Osteoblast (primary cell): ENCODE data around the gene SHISA8. TPM values are rescaled to one million over a fixed set of nuclear protein-coding genes. Genes with fewer than 3 reads are reported as not detected.

Experiments used
- DNase-seq: peaks from one replicate; pipeline ENCODE4 v3.0.0; 2011; ENCODE audit warnings: low spot score, mixed read lengths; ENCODE audit not compliant: insufficient read length; ENCODE audit errors: missing footprints
- H2AFZ ChIP-seq: 2 replicates; pipeline ENCODE4 v1.6.0; 2011; ENCODE audit warnings: mild to moderate bottlenecking, low read length
- H3K27ac ChIP-seq: 2 replicates; pipeline ENCODE4 v1.5.1; 2011; ENCODE audit warnings: mild to moderate bottlenecking, low read depth, low read length, moderate library complexity
- H3K27me3 ChIP-seq: 2 replicates; pipeline ENCODE4 v1.6.0; 2012; ENCODE audit warnings: mild to moderate bottlenecking, control low read depth, inconsistent platforms, low read length, moderate library complexity; ENCODE audit not compliant: insufficient read depth
- H3K36me3 ChIP-seq: 2 replicates; pipeline ENCODE4 v1.5.1; 2011; ENCODE audit warnings: mild to moderate bottlenecking, low read length, control low read depth, moderate library complexity; ENCODE audit not compliant: insufficient read depth
- H3K4me1 ChIP-seq: 2 replicates; pipeline ENCODE4 v1.5.1; 2011; ENCODE audit warnings: mild to moderate bottlenecking, low read length, control low read depth, moderate library complexity; ENCODE audit not compliant: insufficient read depth
- H3K4me2 ChIP-seq: 2 replicates; pipeline ENCODE4 v1.6.0; 2011; ENCODE audit warnings: mild to moderate bottlenecking, low read length; ENCODE audit not compliant: insufficient read depth
- H3K4me3 ChIP-seq: fragments of 200-600 bp; sonication (generic); 3 replicates; pipeline ENCODE4 v1.5.1; 2012; ENCODE audit warnings: mild to moderate bottlenecking, low read length, inconsistent platforms; ENCODE audit not compliant: insufficient read depth
- H3K79me2 ChIP-seq: 2 replicates; pipeline ENCODE4 v1.6.0; 2012; ENCODE audit warnings: mild to moderate bottlenecking, low read length, control low read depth, inconsistent platforms; ENCODE audit not compliant: insufficient read depth
- H3K9me3 ChIP-seq: 2 replicates; pipeline ENCODE4 v1.5.1; 2011; ENCODE audit warnings: low read depth, low read length, control low read depth
- H4K20me1 ChIP-seq: 2 replicates; pipeline ENCODE4 v1.6.0; 2012; ENCODE audit warnings: mild to moderate bottlenecking, low read length, control low read depth; ENCODE audit not compliant: insufficient read depth
- CTCF ChIP-seq: IDR thresholded peaks from 2 replicates; pipeline ENCODE4 v1.5.1; 2011; ENCODE audit warnings: mild to moderate bottlenecking, low read depth, low read length, moderate library complexity; ENCODE audit errors: extremely low read depth
- total RNA-seq: library from RNA; depleted of rRNA; stranded (reverse); fragments of >200 nt; gene quantifications from 2 replicates; pipeline ENCODE4 v1.2.3, GENCODE V29; 2012

SHISA8 gene
- total RNA-seq, 1 donor = not detected

- TF ChIP-seq CTCF = peak; percentile 91
- Histone ChIP-seq H3K27ac (peak overlapping the region; percentile 81), H3K36me3 (peaks cover 4% of the 10 kb centered on the region), H4K20me1 (peaks cover 5% of the 10 kb centered on the region), H2AFZ (peak overlapping the region; percentile 58), H3K4me3 (no peak overlapping the region), H3K9me3 (no peaks in the 10 kb centered on the region), H3K4me2 (peak overlapping the region; percentile 45), H3K79me2 (peaks cover 6% of the 10 kb centered on the region), H3K27me3 (no peaks in the 10 kb centered on the region), H3K4me1 (peaks cover 26% of the 10 kb centered on the region)
- DNase-seq = peak; percentile 97
These were observed 26.2 kb upstream of the SHISA8 start for GRCh38 chr22:41940832-41941765.

GRCh38 chr22:41939981-41940831 is 25.3 kb upstream of the SHISA8 start:
- peaks cover 4% of the 10 kb centered on the region for H3K36me3 ChIP-seq
- DNase-seq = no peak
- H3K27ac ChIP-seq = peak overlapping the region; percentile 81
- H3K79me2 ChIP-seq = no peaks in the 10 kb centered on the region
- H3K4me1 ChIP-seq = peaks cover 19% of the 10 kb centered on the region
- no peaks in the 10 kb centered on the region for H3K27me3 ChIP-seq
- H3K4me3 ChIP-seq = no peak overlapping the region
- no peak overlapping the region for H2AFZ ChIP-seq
- no peak overlapping the region for H3K4me2 ChIP-seq
- peaks cover 5% of the 10 kb centered on the region for H4K20me1 ChIP-seq
- no peaks in the 10 kb centered on the region for H3K9me3 ChIP-seq
- TF ChIP-seq CTCF = no peak

DNA sequence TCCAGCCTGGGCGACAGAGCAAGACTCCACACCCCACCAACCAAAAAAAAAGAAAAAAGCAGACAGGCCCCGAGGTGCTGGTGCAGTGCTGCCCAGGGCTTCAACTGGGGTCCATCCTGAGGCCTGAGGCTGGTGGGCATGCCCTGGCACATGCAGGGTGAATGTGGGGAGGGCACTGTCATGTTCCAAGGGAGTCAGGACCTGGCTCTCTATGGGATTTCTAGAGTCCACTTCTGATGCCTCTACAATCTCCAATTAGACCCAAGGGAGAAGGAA is 22.0 kb upstream of the SHISA8 start:
- peaks cover 5% of the 10 kb centered on the region for H4K20me1 ChIP-seq
- H3K4me1 ChIP-seq = peaks cover 12% of the 10 kb centered on the region
- H3K4me2 ChIP-seq = no peak overlapping the region
- no peaks in the 10 kb centered on the region for H3K9me3 ChIP-seq
- H3K79me2 ChIP-seq = no peaks in the 10 kb centered on the region
- DNase-seq = no peak
- no peaks in the 10 kb centered on the region for H3K36me3 ChIP-seq
- H3K27ac ChIP-seq = no peak overlapping the region
- H3K4me3 ChIP-seq = no peak overlapping the region
- H2AFZ ChIP-seq = no peak overlapping the region
- no peaks in the 10 kb centered on the region for H3K27me3 ChIP-seq
- no peak for TF ChIP-seq CTCF

- H3K4me3 ChIP-seq = no peak overlapping the region
- H4K20me1 ChIP-seq = no peaks in the 10 kb centered on the region
- H3K9me3 ChIP-seq = no peaks in the 10 kb centered on the region
- no peak overlapping the region for H3K27ac ChIP-seq
- H3K79me2 ChIP-seq = no peaks in the 10 kb centered on the region
- no peak overlapping the region for H3K4me2 ChIP-seq
- no peaks in the 10 kb centered on the region for H3K36me3 ChIP-seq
- no peak overlapping the region for H2AFZ ChIP-seq
- H3K4me1 ChIP-seq = peaks cover 2% of the 10 kb centered on the region
- H3K27me3 ChIP-seq = no peaks in the 10 kb centered on the region
- no peak for TF ChIP-seq CTCF
- no peak for DNase-seq
These were observed 20.6 kb upstream of the SHISA8 start for GRCh38 chr22:41935509-41935908.
